ENCODE data around the gene ICOSLG.

GRCh38 chr21:44272284-44272858, 31.6 kb upstream of the ICOSLG start:
- TF ChIP-seq, protein P1, sequence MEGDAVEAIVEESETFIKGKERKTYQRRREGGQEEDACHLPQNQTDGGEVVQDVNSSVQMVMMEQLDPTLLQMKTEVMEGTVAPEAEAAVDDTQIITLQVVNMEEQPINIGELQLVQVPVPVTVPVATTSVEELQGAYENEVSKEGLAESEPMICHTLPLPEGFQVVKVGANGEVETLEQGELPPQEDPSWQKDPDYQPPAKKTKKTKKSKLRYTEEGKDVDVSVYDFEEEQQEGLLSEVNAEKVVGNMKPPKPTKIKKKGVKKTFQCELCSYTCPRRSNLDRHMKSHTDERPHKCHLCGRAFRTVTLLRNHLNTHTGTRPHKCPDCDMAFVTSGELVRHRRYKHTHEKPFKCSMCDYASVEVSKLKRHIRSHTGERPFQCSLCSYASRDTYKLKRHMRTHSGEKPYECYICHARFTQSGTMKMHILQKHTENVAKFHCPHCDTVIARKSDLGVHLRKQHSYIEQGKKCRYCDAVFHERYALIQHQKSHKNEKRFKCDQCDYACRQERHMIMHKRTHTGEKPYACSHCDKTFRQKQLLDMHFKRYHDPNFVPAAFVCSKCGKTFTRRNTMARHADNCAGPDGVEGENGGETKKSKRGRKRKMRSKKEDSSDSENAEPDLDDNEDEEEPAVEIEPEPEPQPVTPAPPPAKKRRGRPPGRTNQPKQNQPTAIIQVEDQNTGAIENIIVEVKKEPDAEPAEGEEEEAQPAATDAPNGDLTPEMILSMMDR (IDR thresholded peaks at IDR 0.05) = no peak
- TF ChIP-seq EP300 (IDR thresholded peaks at IDR 0.05) = no peak
